Measurements from ENCODE around the gene EFNA1.

Gene EFNA1

GRCh38 chr1:155108296-155108695 is 19.4 kb upstream of the EFNA1 start:
- TF ChIP-seq CTCF (IDR thresholded peaks at IDR 0.05) = no peak
- no peak overlapping the region for H3K27ac ChIP-seq
- no peak overlapping the region for H2AFZ ChIP-seq
- H3K36me3 ChIP-seq (ENCODE audit: control insufficient read depth, insufficient read depth, low read length) = no peaks in the 10 kb centered on the region
- no peak overlapping the region for H3K4me3 ChIP-seq (ENCODE audit: low read depth, low read length)
- no peaks in the 10 kb centered on the region for H3K27me3 ChIP-seq (ENCODE audit: control insufficient read depth, insufficient read depth, low read length)
- H3K4me1 ChIP-seq = no peaks in the 10 kb centered on the region
- no peaks in the 10 kb centered on the region for H3K9me3 ChIP-seq (ENCODE audit: control insufficient read depth, low read length)
- H3K79me2 ChIP-seq = no peaks in the 10 kb centered on the region
- no peak overlapping the region for H3K4me2 ChIP-seq (ENCODE audit: low read length)
- H3K9ac ChIP-seq = no peak overlapping the region

GRCh38 chr1:155110381-155110780 is 17.3 kb upstream of the EFNA1 start:
- no peak for TF ChIP-seq CTCF (IDR thresholded peaks at IDR 0.05)

DNA sequence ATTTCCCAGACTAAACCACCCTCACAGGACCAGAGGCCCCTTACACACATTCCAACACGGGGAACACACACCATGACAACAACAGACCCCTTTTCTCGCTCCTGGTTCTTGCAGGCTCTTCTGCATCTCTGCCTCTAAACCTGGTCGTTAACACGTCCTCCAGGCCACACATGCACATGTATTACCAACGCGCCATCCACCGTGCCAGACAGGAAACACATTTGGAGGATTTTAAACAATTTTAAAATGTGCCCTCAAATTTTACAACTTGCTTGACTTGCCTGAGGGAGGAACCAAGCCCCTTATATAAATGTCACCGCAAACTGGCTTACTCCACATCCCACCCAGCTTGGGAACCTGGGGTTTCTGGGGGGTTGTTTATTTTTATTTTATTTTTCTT is 16.9 kb upstream of the EFNA1 start:
- H3K36me3 ChIP-seq (ENCODE audit: control insufficient read depth, insufficient read depth, low read length) = no peaks in the 10 kb centered on the region
- no peak overlapping the region for H3K4me3 ChIP-seq (ENCODE audit: low read depth, low read length)
- no peak overlapping the region for H3K9ac ChIP-seq
- H2AFZ ChIP-seq = no peak overlapping the region
- no peak overlapping the region for H3K27ac ChIP-seq
- no peaks in the 10 kb centered on the region for H3K27me3 ChIP-seq (ENCODE audit: control insufficient read depth, insufficient read depth, low read length)
- TF ChIP-seq CTCF (IDR thresholded peaks at IDR 0.05) = no peak
- no peaks in the 10 kb centered on the region for H3K9me3 ChIP-seq (ENCODE audit: control insufficient read depth, low read length)
- no peaks in the 10 kb centered on the region for H3K4me1 ChIP-seq
- H3K79me2 ChIP-seq = no peaks in the 10 kb centered on the region
- no peak overlapping the region for H3K4me2 ChIP-seq (ENCODE audit: low read length)

More at GRCh38 chr1:155110381-155110780, 17.3 kb upstream of the EFNA1 start:
- H3K4me1 ChIP-seq = no peaks in the 10 kb centered on the region
- H3K9ac ChIP-seq = no peak overlapping the region
- no peak overlapping the region for H2AFZ ChIP-seq
- no peaks in the 10 kb centered on the region for H3K27me3 ChIP-seq (ENCODE audit: control insufficient read depth, insufficient read depth, low read length)
- H3K27ac ChIP-seq = no peak overlapping the region
- no peaks in the 10 kb centered on the region for H3K9me3 ChIP-seq (ENCODE audit: control insufficient read depth, low read length)
- no peak overlapping the region for H3K4me3 ChIP-seq (ENCODE audit: low read depth, low read length)
- H3K4me2 ChIP-seq (ENCODE audit: low read length) = no peak overlapping the region
- no peaks in the 10 kb centered on the region for H3K79me2 ChIP-seq
- H3K36me3 ChIP-seq (ENCODE audit: control insufficient read depth, insufficient read depth, low read length) = no peaks in the 10 kb centered on the region

GRCh38 chr1:155113450-155113980 is 14.2 kb upstream of the EFNA1 start:
- Histone ChIP-seq H3K36me3 (ENCODE audit: control insufficient read depth, insufficient read depth, low read length) (no peaks in the 10 kb centered on the region), H3K27ac (no peak overlapping the region), H3K9me3 (ENCODE audit: control insufficient read depth, low read length) (no peaks in the 10 kb centered on the region), H3K9ac (no peak overlapping the region), H3K79me2 (no peaks in the 10 kb centered on the region), H3K27me3 (ENCODE audit: control insufficient read depth, insufficient read depth, low read length) (no peaks in the 10 kb centered on the region), H2AFZ (no peak overlapping the region), H3K4me1 (no peaks in the 10 kb centered on the region), H3K4me2 (ENCODE audit: low read length) (no peak overlapping the region), H3K4me3 (ENCODE audit: low read depth, low read length) (no peak overlapping the region)
- no peak for TF ChIP-seq CTCF (IDR thresholded peaks at IDR 0.05)

DNA sequence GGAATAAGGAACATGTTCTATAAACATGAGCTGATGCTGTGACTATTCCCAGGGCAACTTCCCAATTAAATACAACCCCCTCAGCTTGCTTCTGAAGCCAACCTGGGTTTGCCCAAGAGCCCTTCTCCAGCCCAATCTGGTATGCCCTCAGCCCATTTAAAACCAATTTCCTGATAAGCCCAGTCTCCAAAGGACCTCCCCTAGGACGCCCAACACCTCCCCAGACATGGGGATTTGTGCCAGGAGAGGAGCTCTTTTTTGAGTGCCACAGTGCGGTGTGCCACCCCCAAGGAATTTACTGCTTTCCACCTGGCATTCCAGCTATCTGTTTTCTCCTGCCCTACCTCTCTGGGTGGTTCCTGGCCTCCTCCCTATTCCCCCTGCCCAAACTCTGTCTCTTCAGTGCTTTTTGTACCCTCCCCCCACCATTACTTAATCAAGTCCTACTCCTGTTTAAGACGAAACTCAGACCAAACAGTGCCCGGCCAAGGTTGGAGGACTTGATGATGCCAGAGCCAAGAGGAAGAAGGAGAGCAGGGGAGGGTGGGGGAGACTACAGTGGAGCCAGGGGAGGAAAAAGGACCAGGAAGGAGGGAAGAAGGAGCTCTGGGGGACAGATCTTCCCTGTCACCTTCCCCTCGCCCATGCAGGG is 11.4 kb upstream of the EFNA1 start:
- Histone ChIP-seq H3K27ac (no peak overlapping the region), H3K4me3 (ENCODE audit: low read depth, low read length) (no peak overlapping the region), H3K9me3 (ENCODE audit: control insufficient read depth, low read length) (no peaks in the 10 kb centered on the region), H3K79me2 (no peaks in the 10 kb centered on the region), H3K36me3 (ENCODE audit: control insufficient read depth, insufficient read depth, low read length) (no peaks in the 10 kb centered on the region), H3K4me1 (no peaks in the 10 kb centered on the region), H3K4me2 (ENCODE audit: low read length) (no peak overlapping the region), H3K9ac (no peak overlapping the region), H3K27me3 (ENCODE audit: control insufficient read depth, insufficient read depth, low read length) (no peaks in the 10 kb centered on the region), H2AFZ (no peak overlapping the region)
- no peak for TF ChIP-seq CTCF (IDR thresholded peaks at IDR 0.05)

Measured in parathyroid adenoma (tissue), 2 donors.